Measurements from ENCODE around the gene SPNS2.

DNA sequence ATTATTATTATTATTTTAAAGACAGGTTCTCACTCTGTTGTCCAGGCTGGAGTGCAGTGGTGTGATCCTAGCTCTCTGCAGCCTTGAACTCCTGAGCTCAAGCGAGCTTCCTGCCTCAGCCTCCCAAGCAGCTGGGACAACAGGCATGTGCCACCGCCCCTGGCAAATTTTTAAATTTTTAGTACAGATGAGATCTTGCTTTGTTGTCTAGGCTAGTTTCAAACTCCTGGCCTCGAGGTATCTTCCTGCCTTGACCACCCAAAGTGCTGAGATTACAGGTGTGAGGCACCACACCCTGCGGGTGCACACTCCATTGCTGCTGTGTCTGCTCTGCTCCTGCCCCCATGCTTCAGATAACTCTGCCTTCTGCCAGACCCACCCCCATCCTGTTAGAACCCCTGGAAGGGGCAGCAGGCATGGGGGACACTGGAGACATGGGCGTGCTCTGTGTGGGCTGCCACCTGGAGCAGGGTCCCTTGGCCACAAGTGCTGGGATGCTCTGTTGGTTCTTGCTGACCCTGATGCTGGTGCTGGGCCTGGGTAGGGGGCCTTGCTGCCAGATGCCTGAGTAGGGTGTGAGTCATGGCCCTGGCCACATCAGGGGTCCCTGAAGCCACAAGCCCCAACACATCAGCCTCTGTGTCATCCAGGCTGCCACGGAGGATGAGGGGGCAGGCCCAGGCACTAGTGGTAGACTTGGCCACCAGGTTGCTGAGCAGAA, 59.1 kb downstream of the SPNS2 start:
- TF ChIP-seq, protein P1, sequence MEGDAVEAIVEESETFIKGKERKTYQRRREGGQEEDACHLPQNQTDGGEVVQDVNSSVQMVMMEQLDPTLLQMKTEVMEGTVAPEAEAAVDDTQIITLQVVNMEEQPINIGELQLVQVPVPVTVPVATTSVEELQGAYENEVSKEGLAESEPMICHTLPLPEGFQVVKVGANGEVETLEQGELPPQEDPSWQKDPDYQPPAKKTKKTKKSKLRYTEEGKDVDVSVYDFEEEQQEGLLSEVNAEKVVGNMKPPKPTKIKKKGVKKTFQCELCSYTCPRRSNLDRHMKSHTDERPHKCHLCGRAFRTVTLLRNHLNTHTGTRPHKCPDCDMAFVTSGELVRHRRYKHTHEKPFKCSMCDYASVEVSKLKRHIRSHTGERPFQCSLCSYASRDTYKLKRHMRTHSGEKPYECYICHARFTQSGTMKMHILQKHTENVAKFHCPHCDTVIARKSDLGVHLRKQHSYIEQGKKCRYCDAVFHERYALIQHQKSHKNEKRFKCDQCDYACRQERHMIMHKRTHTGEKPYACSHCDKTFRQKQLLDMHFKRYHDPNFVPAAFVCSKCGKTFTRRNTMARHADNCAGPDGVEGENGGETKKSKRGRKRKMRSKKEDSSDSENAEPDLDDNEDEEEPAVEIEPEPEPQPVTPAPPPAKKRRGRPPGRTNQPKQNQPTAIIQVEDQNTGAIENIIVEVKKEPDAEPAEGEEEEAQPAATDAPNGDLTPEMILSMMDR (conservative IDR thresholded peaks at IDR 0.05; ENCODE audit: low read length) = no peak
- no peak for TF ChIP-seq EZH2phosphoT487 (IDR thresholded peaks at IDR 0.05; ENCODE audit: borderline replicate concordance)
